ENCODE results near the gene SLC35F1.

SLC35F1 gene

DNA sequence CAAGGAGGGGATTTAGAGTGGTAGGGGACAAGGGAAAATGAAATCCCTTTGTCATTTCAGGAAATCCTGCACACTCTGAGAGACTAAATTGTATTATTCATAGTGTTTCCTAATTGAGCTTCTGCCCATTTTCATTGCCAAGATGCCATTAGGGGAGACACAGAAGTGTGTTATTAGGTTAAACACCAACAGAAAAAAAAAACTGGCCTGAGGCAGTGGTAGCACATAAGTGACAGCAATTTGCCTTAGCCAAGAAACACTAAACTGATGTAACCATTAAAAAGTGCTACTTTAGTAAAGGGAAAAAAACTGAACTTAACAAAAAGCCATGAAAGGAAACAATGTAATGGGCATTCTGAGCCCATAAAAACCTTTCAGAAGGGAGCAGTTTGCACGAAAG is 370.6 kb downstream of the SLC35F1 start:
- Histone ChIP-seq H3K27me3 (ENCODE audit: insufficient read depth, poor library complexity, severe bottlenecking) (no peaks in the 10 kb centered on the region), H3K4me3 (replicated peaks; ENCODE audit: insufficient read depth, low read length) (no peak overlapping the region), H3K27ac (replicated peaks) (no peak overlapping the region)
- no peak for DNase-seq (ENCODE audit: low read depth in 1 of 2, low spot score in 1 of 2)
- TF ChIP-seq, protein P1, sequence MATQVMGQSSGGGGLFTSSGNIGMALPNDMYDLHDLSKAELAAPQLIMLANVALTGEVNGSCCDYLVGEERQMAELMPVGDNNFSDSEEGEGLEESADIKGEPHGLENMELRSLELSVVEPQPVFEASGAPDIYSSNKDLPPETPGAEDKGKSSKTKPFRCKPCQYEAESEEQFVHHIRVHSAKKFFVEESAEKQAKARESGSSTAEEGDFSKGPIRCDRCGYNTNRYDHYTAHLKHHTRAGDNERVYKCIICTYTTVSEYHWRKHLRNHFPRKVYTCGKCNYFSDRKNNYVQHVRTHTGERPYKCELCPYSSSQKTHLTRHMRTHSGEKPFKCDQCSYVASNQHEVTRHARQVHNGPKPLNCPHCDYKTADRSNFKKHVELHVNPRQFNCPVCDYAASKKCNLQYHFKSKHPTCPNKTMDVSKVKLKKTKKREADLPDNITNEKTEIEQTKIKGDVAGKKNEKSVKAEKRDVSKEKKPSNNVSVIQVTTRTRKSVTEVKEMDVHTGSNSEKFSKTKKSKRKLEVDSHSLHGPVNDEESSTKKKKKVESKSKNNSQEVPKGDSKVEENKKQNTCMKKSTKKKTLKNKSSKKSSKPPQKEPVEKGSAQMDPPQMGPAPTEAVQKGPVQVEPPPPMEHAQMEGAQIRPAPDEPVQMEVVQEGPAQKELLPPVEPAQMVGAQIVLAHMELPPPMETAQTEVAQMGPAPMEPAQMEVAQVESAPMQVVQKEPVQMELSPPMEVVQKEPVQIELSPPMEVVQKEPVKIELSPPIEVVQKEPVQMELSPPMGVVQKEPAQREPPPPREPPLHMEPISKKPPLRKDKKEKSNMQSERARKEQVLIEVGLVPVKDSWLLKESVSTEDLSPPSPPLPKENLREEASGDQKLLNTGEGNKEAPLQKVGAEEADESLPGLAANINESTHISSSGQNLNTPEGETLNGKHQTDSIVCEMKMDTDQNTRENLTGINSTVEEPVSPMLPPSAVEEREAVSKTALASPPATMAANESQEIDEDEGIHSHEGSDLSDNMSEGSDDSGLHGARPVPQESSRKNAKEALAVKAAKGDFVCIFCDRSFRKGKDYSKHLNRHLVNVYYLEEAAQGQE (IDR thresholded peaks at IDR 0.05; ENCODE audit: insufficient replicate concordance, low read depth), result no peak
- TF ChIP-seq POLR2AphosphoS5 (IDR thresholded peaks at IDR 0.05; ENCODE audit: low read depth) (no peak), SPI1 (IDR thresholded peaks at IDR 0.05; ENCODE audit: borderline replicate concordance, low read depth) (no peak), GABPA (IDR thresholded peaks at IDR 0.05; ENCODE audit: low read depth) (no peak)
- TF ChIP-seq, protein P2, sequence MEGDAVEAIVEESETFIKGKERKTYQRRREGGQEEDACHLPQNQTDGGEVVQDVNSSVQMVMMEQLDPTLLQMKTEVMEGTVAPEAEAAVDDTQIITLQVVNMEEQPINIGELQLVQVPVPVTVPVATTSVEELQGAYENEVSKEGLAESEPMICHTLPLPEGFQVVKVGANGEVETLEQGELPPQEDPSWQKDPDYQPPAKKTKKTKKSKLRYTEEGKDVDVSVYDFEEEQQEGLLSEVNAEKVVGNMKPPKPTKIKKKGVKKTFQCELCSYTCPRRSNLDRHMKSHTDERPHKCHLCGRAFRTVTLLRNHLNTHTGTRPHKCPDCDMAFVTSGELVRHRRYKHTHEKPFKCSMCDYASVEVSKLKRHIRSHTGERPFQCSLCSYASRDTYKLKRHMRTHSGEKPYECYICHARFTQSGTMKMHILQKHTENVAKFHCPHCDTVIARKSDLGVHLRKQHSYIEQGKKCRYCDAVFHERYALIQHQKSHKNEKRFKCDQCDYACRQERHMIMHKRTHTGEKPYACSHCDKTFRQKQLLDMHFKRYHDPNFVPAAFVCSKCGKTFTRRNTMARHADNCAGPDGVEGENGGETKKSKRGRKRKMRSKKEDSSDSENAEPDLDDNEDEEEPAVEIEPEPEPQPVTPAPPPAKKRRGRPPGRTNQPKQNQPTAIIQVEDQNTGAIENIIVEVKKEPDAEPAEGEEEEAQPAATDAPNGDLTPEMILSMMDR (IDR thresholded peaks at IDR 0.05; ENCODE audit: insufficient read depth, low read length), result no peak

DNA sequence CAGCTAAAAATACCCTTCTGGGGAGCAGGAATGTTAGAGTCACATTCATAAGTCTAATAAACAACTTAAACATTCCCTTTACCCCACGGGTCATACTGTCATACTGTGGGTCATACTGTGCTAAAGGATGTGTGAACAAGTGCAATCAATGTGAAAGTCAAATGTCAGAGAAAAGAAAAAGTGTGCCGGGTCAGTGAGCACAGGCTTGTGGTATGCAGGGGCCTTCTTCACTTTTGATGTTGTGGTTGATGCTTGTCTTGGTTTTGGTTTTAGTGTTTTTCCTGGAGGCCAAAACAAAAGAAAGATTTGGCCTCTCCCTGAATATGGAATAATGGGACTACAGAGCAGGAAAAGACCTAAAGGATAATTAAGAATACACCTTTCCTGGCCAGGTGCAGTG is 373.1 kb downstream of the SLC35F1 start:
- Histone ChIP-seq H3K27ac (replicated peaks) (no peak overlapping the region), H3K4me3 (replicated peaks; ENCODE audit: insufficient read depth, low read length) (no peak overlapping the region), H3K27me3 (ENCODE audit: insufficient read depth, poor library complexity, severe bottlenecking) (no peaks in the 10 kb centered on the region)
- DNase-seq (ENCODE audit: low read depth in 1 of 2, low spot score in 1 of 2), result no peak
- TF ChIP-seq, protein P2 (IDR thresholded peaks at IDR 0.05; ENCODE audit: insufficient read depth, low read length), result no peak
- no peak for TF ChIP-seq SPI1 (IDR thresholded peaks at IDR 0.05; ENCODE audit: borderline replicate concordance, low read depth)
- no peak for TF ChIP-seq GABPA (IDR thresholded peaks at IDR 0.05; ENCODE audit: low read depth)
- no peak for TF ChIP-seq POLR2AphosphoS5 (IDR thresholded peaks at IDR 0.05; ENCODE audit: low read depth)
- TF ChIP-seq, protein P1 (IDR thresholded peaks at IDR 0.05; ENCODE audit: insufficient replicate concordance, low read depth), result no peak

DNA sequence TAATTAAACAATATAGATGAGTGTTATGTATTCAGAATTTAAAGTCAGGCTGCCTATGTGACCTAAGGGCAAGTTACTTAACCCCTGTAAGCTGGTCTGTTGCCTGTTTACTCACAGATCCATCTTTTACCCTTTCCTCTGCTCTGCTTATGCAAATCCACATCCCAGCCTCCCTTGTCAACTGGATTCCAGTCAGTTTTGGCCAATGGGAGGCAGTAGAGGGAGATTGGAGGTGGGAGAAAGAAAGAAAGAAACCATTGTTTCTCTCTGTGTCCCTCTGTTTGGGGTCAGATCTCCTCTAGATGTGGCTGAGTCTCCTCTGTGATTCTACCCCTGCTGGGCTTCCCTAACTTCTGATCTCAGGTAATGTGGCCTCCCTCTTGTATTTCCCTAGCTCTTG is 374.2 kb downstream of the SLC35F1 start:
- TF ChIP-seq, protein P1 (IDR thresholded peaks at IDR 0.05; ENCODE audit: insufficient replicate concordance, low read depth), result no peak

DNA sequence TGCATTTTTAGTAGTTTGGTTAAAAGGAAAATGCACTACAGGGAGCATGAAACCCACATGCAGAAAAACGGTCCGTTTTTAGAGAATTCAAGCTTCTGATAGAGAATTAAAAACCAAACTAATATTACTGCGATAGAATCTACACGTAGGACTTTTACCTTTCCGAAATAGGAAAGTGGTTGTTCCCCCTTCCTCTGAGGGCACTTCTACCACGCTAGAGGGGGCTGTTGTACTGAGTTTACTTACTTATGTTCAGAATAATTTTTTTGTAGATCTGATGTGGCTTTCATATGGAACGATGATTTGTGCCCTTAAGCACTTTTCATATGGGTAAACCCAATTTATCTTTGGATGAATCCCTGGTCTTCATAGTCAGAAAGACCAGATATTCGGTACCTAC is 376.7 kb downstream of the SLC35F1 start:
- H3K27ac ChIP-seq (replicated peaks), result no peak overlapping the region
- DNase-seq (ENCODE audit: low read depth in 1 of 2, low spot score in 1 of 2), result peak in 1 of 2 experiments; percentile 18
- H3K4me3 ChIP-seq (replicated peaks; ENCODE audit: insufficient read depth, low read length), result no peak overlapping the region
- TF ChIP-seq POLR2AphosphoS5 (IDR thresholded peaks at IDR 0.05; ENCODE audit: low read depth), result no peak
- TF ChIP-seq, protein P2 (IDR thresholded peaks at IDR 0.05; ENCODE audit: insufficient read depth, low read length), result peak; percentile 16
- H3K27me3 ChIP-seq (ENCODE audit: insufficient read depth, poor library complexity, severe bottlenecking), result no peaks in the 10 kb centered on the region

More for the DNA sequence above, 374.2 kb downstream of the SLC35F1 start:
- Histone ChIP-seq H3K27me3 (ENCODE audit: insufficient read depth, poor library complexity, severe bottlenecking) (no peaks in the 10 kb centered on the region), H3K4me3 (replicated peaks; ENCODE audit: insufficient read depth, low read length) (no peak overlapping the region), H3K27ac (replicated peaks) (no peak overlapping the region)
- DNase-seq (ENCODE audit: low read depth in 1 of 2, low spot score in 1 of 2), result no peak

Data from HL-60 (cell line).